K562 (cell line): ENCODE measurements around the gene ITPA. TPM values are rescaled to one million over a fixed set of nuclear protein-coding genes. Genes with fewer than 3 reads are reported as not detected.

Experiments used
- ARID4B ChIP-seq: sonication (generic); formaldehyde crosslinking; IDR thresholded peaks from 2 replicates; pipeline ENCODE4 v1.8.0; 2022; ENCODE audit warnings: mild to moderate bottlenecking, missing genetic modification reagents
- CHD1 ChIP-seq: fragments of 200-600 bp; sonication (generic); IDR thresholded peaks from one replicate; pipeline ENCODE4 v1.6.1; 2012; ENCODE audit warnings: mild to moderate bottlenecking, moderate library complexity, low read length, inconsistent platforms
- HMGXB4 ChIP-seq: sonication (generic); formaldehyde crosslinking; IDR thresholded peaks from 2 replicates; pipeline ENCODE4 v1.8.1; 2023; ENCODE audit warnings: mild to moderate bottlenecking, missing genetic modification reagents
- IRF2 ChIP-seq: sonication (generic); formaldehyde crosslinking; IDR thresholded peaks from 2 replicates; pipeline ENCODE4 v1.8.1; 2022; ENCODE audit warnings: mild to moderate bottlenecking, missing genetic modification reagents
- KDM2B ChIP-seq: fragments of 250-450 bp; sonication (Bioruptor Pico); IDR thresholded peaks from 2 replicates; pipeline ENCODE4 v1.8.0; 2021; ENCODE audit warnings: mild to moderate bottlenecking, moderate library complexity
- KLF6 ChIP-seq: fragments of 250-450 bp; sonication (Bioruptor Pico); IDR thresholded peaks from 2 replicates; pipeline ENCODE4 v1.4.0; 2020; ENCODE audit warnings: mild to moderate bottlenecking, moderate library complexity, borderline replicate concordance
- LEF1 ChIP-seq: fragments of 450-650 bp; IDR thresholded peaks from 2 replicates; pipeline ENCODE4 v1.6.1; 2016; ENCODE audit warnings: mild to moderate bottlenecking
- NRF1 ChIP-seq, 2 experiments: fragments of 450-650 bp; IDR thresholded peaks in 1 of 2; conservative IDR thresholded peaks in 1 of 2; 2 replicates each; pipeline ENCODE4 v1.6.1; 2014; ENCODE audit warnings: mild to moderate bottlenecking in 2 of 2
- PHB ChIP-seq: fragments of 250-450 bp; sonication (Bioruptor Pico); IDR thresholded peaks from 2 replicates; pipeline ENCODE4 v1.5.0; 2021
- POLR3A ChIP-seq: IDR thresholded peaks from 2 replicates; pipeline ENCODE4 v1.6.1; 2011; ENCODE audit warnings: borderline replicate concordance, mild to moderate bottlenecking, moderate library complexity; ENCODE audit not compliant: insufficient read length, insufficient read depth; ENCODE audit errors: extremely low read depth
- RBM17 ChIP-seq: fragments of 200-400 bp; formaldehyde crosslinking; IDR thresholded peaks from 2 replicates; pipeline ENCODE4 v1.6.1; 2017; ENCODE audit warnings: low read depth, mild to moderate bottlenecking, low read length, borderline replicate concordance
- RBM34 ChIP-seq: fragments of 200-400 bp; formaldehyde crosslinking; IDR thresholded peaks from 2 replicates; pipeline ENCODE4 v1.6.1; 2018; ENCODE audit warnings: low read length, borderline replicate concordance; ENCODE audit not compliant: insufficient read depth
- SNRNP70 ChIP-seq: fragments of 200-400 bp; formaldehyde crosslinking; optimal IDR thresholded peaks from 2 replicates; pipeline ENCODE3; 2017; ENCODE audit warnings: low read depth, low read length
- SUPT5H ChIP-seq: fragments of 450-650 bp; IDR thresholded peaks from 2 replicates; pipeline ENCODE4 v1.6.1; 2016
- TAF1 ChIP-seq: IDR thresholded peaks from 2 replicates; pipeline ENCODE4 v1.6.1; 2011; ENCODE audit warnings: mild to moderate bottlenecking, low read length, moderate library complexity; ENCODE audit not compliant: insufficient read depth, control insufficient read depth, severe bottlenecking; ENCODE audit errors: extremely low read depth
- TBL1XR1 ChIP-seq, 2 experiments: IDR thresholded peaks; 2 replicates each; pipeline ENCODE4 v1.6.1; 2012; ENCODE audit warnings: improper control_type of control experiment in 2 of 2, low read length in 2 of 2, mild to moderate bottlenecking in 1 of 2
- TEAD4 ChIP-seq, 2 experiments: sonication (generic) in 1 of 2; formaldehyde crosslinking in 1 of 2; IDR thresholded peaks; 2 replicates each; pipeline versions ENCODE4 v1.6.1 to v1.8.0; 2012 to 2022; ENCODE audit warnings: borderline replicate concordance in 1 of 2, inconsistent platforms in 1 of 2, low read length in 1 of 2, mild to moderate bottlenecking in 1 of 2, missing genetic modification reagents in 1 of 2
- ZC3H11A ChIP-seq: IDR thresholded peaks from 2 replicates; pipeline ENCODE4 v1.6.1; 2012; ENCODE audit warnings: low read depth, low read length, improper control_type of control experiment
- ZNF12 ChIP-seq: sonication (generic); formaldehyde crosslinking; IDR thresholded peaks from 2 replicates; pipeline ENCODE4 v1.4.0; 2020; ENCODE audit warnings: mild to moderate bottlenecking, missing genetic modification reagents
- ZNF561 ChIP-seq: fragments of 450-650 bp; formaldehyde crosslinking; conservative IDR thresholded peaks from 2 replicates; pipeline ENCODE4 v1.4.0; 2020; ENCODE audit warnings: mild to moderate bottlenecking, moderate library complexity
- ZNF707 ChIP-seq: fragments of 250-450 bp; sonication (Bioruptor Pico); conservative IDR thresholded peaks from 2 replicates; pipeline ENCODE4 v1.8.0; 2022; ENCODE audit warnings: inconsistent platforms, mild to moderate bottlenecking, moderate library complexity
- ZZZ3 ChIP-seq: fragments of 450-650 bp; IDR thresholded peaks from 2 replicates; pipeline ENCODE4 v1.6.1; 2016; ENCODE audit warnings: antibody characterized with exemption, mild to moderate bottlenecking, moderate library complexity
- polyA plus RNA-seq, 8 experiments: library from polyadenylated mRNA; depleted of rRNA in 4 of 8; stranded (reverse) in 5 of 8; unstranded in 3 of 8; fragments of >200 nt; fragmentation: Nextera tagmentation in 2 of 8; fragmentation: Illumina TruSeq in 1 of 8; extraction: Ambion mirVana in 2 of 8; extraction: Trizol in 1 of 8; gene quantifications; 2 replicates each; pipeline versions ENCODE4 v1.2.1 to v1.2.3, GENCODE V29; 2011 to 2014; ENCODE audit warnings: inconsistent platforms in 1 of 8, missing spikeins in 1 of 8
- total RNA-seq, 7 experiments: library from RNA; depleted of rRNA in 6 of 7; stranded (reverse); fragments of >200 nt in 6 of 7; fragmentation: Illumina TruSeq in 2 of 7; extraction: Trizol in 2 of 7; gene quantifications; 2 replicates each; pipeline versions ENCODE4 v1.2.1 to v1.2.3, GENCODE V29; 2011 to 2021; ENCODE audit warnings: low replicate concordance in 1 of 7

Gene ITPA
- total and polyA plus RNA-seq, 9 of the 15 experiments (the other 6 are each of a cell fraction or from before 2014, with no cell fraction given), result 5.0 to 79.7 (median 36.7) TPM

GRCh38 chr20:3204124-3204794, 5.0 kb upstream of the ITPA start, which contains the start of gene DDRGK1 (continued):
- TF ChIP-seq ARID4B (CRISPR knock-in tag) (0 out of 2 replicates have a peak, but pooled peaks have one; percentile 63), KLF6 (CRISPR knock-in tag) (no peak), PHB (CRISPR knock-in tag) (no peak), ZC3H11A (no peak), TBL1XR1 (IDR thresholded peaks at IDR 0.05; ENCODE audit: low read length in 2 of 2) (no peak), RBM17 (no peak), TAF1 (peak; percentile 57), ZNF707 (CRISPR knock-in tag) (no peak), ZNF12 (CRISPR knock-in tag) (no peak), RBM34 (no peak), IRF2 (CRISPR knock-in tag) (no peak), KDM2B (no peak), CHD1 (peak; percentile 49), SUPT5H (peak; percentile 76), POLR3A (no peak), ZNF561 (CRISPR knock-in tag) (no peak), LEF1 (no peak), SNRNP70 (no peak), ZZZ3 (no peak), HMGXB4 (CRISPR knock-in tag) (no peak), TEAD4 (IDR thresholded peaks at IDR 0.05; ENCODE audit: low read length) (no peak), TEAD4 (CRISPR knock-in tag; IDR thresholded peaks at IDR 0.05; ENCODE audit: borderline replicate concordance) (no peak), NRF1 (conservative IDR thresholded peaks at IDR 0.05 in 1 of 2, IDR thresholded peaks at IDR 0.05 in 1 of 2) (peak; percentile 99)
